ENCODE results near the gene NR4A2. TPM values are rescaled to one million over a fixed set of nuclear protein-coding genes. Genes with fewer than 3 reads are reported as not detected.
"Not testable (repeated sequence)": the region's sequence is repeated elsewhere in the genome, so short reads cannot be mapped to it uniquely, and the experiment has no call there.

Gene NR4A2
- total RNA-seq, 2 donors from 2014 or later: 1.2 to 1.6 TPM

DNA sequence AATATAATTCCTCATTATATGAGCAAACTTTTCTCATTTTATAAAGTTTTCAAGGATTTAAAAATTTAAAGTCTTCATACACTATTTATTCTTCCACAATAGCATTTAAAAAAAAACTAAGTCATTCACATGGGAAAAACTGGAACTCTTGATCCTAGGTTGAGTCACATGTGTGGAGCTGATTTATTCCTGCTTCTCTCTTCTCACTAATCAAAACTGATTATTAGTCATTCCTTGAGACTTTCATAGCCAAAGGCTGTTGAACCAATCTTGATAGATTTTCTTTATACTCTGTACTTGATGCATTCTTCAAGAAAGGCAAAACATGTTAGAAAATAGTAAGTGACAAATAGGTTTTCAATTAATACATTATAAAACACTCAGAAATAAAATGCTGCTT, 27.4 kb downstream of the NR4A2 start:
- Histone ChIP-seq H3K27me3 (ENCODE audit: control insufficient read depth, insufficient read depth, low read length, poor library complexity, severe bottlenecking) (peaks cover 14% of the 10 kb centered on the region), H3K27ac (ENCODE audit: low read depth, low read length) (no peak overlapping the region), H3K36me3 (ENCODE audit: control insufficient read depth, insufficient read depth, low read length) (no peaks in the 10 kb centered on the region), H3K9ac (ENCODE audit: extremely low read depth, low read length, poor library complexity, severe bottlenecking) (no peak overlapping the region), H3K4me1 (ENCODE audit: control insufficient read depth, insufficient read depth, low read length) (peaks cover 2% of the 10 kb centered on the region), H3K4me3 (ENCODE audit: low read length) (no peak overlapping the region), H3K9me3 (ENCODE audit: control insufficient read depth, low read length) (no peaks in the 10 kb centered on the region)
- Mint-ChIP-seq H3K36me3 (ENCODE audit: low read depth) (no peaks in the 10 kb centered on the region), H3K9me3 (peaks cover 1% of the 10 kb centered on the region), H3K4me1 (peaks cover 5% of the 10 kb centered on the region), H3K4me3 (no peak overlapping the region), H3K27me3 (ENCODE audit: insufficient read depth) (peaks cover 24% of the 10 kb centered on the region), H3K27ac (no peak overlapping the region)
- TF ChIP-seq, protein P1, sequence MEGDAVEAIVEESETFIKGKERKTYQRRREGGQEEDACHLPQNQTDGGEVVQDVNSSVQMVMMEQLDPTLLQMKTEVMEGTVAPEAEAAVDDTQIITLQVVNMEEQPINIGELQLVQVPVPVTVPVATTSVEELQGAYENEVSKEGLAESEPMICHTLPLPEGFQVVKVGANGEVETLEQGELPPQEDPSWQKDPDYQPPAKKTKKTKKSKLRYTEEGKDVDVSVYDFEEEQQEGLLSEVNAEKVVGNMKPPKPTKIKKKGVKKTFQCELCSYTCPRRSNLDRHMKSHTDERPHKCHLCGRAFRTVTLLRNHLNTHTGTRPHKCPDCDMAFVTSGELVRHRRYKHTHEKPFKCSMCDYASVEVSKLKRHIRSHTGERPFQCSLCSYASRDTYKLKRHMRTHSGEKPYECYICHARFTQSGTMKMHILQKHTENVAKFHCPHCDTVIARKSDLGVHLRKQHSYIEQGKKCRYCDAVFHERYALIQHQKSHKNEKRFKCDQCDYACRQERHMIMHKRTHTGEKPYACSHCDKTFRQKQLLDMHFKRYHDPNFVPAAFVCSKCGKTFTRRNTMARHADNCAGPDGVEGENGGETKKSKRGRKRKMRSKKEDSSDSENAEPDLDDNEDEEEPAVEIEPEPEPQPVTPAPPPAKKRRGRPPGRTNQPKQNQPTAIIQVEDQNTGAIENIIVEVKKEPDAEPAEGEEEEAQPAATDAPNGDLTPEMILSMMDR (conservative IDR thresholded peaks at IDR 0.05): no peak
- no peak for DNase-seq

DNA sequence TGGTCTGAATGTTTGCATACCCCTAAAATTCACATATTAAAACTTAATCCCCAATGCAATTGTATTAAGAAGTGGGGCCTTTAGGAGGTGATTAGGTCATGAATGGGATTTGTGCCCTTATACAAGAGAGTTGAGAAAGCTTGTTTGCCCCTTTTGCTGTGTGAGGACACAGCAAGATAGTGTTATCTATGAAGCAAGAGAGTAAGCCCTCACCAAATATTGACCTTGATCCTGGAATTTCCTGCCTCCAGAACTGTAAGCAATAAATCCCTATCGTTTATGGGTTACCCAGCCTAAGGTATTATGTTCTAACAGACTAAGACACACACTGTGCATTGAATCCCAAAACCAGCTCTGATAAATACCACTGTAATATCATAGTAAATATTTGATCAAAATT, 32.2 kb downstream of the NR4A2 start:
- Histone ChIP-seq H3K27me3 (ENCODE audit: control insufficient read depth, insufficient read depth, low read length, poor library complexity, severe bottlenecking) (peaks cover 20% of the 10 kb centered on the region), H3K4me3 (ENCODE audit: low read length) (no peak overlapping the region), H3K9ac (ENCODE audit: extremely low read depth, low read length, poor library complexity, severe bottlenecking) (no peak overlapping the region), H3K36me3 (ENCODE audit: control insufficient read depth, insufficient read depth, low read length) (no peaks in the 10 kb centered on the region), H3K4me1 (ENCODE audit: control insufficient read depth, insufficient read depth, low read length) (peaks cover 2% of the 10 kb centered on the region), H3K9me3 (ENCODE audit: control insufficient read depth, low read length) (peaks cover 16% of the 10 kb centered on the region), H3K27ac (ENCODE audit: low read depth, low read length) (no peak overlapping the region)
- Mint-ChIP-seq H3K9me3 (peaks cover 1% of the 10 kb centered on the region), H3K4me3 (no peak overlapping the region), H3K27ac (no peak overlapping the region), H3K27me3 (ENCODE audit: insufficient read depth) (peaks cover 14% of the 10 kb centered on the region), H3K36me3 (ENCODE audit: low read depth) (no peaks in the 10 kb centered on the region), H3K4me1 (peaks cover 4% of the 10 kb centered on the region)
- 45% methylated on average over 1 of the region's 1 CpG; no CpG with 5 or more reads in 1 of the 2 experiments for WGBS, 2 experiments (ENCODE audit: insufficient coverage in 1 of 2, insufficient read length in 1 of 2)
- TF ChIP-seq, protein P1 (conservative IDR thresholded peaks at IDR 0.05): no peak
- no peak for DNase-seq

DNA sequence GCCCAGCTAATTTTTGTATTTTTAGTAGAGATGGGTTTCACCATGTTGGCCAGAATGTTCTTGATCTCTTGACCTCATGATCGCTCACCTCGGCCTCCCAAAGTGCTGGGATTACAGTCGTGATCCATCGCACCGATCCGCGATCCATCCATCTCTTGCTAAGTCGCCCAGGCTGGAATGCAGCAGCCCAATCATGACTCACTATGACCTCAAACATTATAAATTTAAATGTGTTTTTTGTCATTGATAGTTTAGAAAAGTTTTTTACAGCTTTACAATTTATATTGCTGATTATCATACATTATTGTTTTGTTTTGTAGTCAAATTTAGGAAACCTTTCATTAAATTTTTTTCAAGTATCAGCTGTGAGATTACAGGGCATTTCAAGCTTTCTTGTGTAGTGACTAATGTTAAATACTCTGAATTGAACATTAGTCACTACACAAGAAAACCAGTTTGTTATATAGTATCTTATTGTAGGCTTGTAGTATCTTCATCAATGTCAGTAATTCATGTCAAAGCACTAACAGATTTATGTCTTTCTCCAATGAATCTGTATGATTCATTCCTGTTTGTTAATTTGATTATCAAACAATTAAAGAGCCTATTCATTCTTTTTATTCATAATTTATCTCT, 37.5 kb downstream of the NR4A2 start:
- TF ChIP-seq, protein P1 (conservative IDR thresholded peaks at IDR 0.05): no peak
- Mint-ChIP-seq H3K4me3 (no peak overlapping the region), H3K4me1 (peaks cover 4% of the 10 kb centered on the region), H3K27me3 (ENCODE audit: insufficient read depth) (peaks cover 12% of the 10 kb centered on the region), H3K27ac (no peak overlapping the region), H3K9me3 (peaks cover 17% of the 10 kb centered on the region), H3K36me3 (ENCODE audit: low read depth) (no peaks in the 10 kb centered on the region)
- Histone ChIP-seq H3K4me3 (ENCODE audit: low read length) (no peak overlapping the region), H3K27ac (ENCODE audit: low read depth, low read length) (no peak overlapping the region), H3K27me3 (ENCODE audit: control insufficient read depth, insufficient read depth, low read length, poor library complexity, severe bottlenecking) (peaks cover 20% of the 10 kb centered on the region), H3K36me3 (ENCODE audit: control insufficient read depth, insufficient read depth, low read length) (no peaks in the 10 kb centered on the region), H3K9me3 (ENCODE audit: control insufficient read depth, low read length) (peaks cover 31% of the 10 kb centered on the region), H3K4me1 (ENCODE audit: control insufficient read depth, insufficient read depth, low read length) (no peaks in the 10 kb centered on the region), H3K9ac (ENCODE audit: extremely low read depth, low read length, poor library complexity, severe bottlenecking) (no peak overlapping the region)
- WGBS, 2 experiments (ENCODE audit: insufficient coverage in 1 of 2, insufficient read length in 1 of 2): 80 to 90% methylated on average over 3 to 8 of the region's 8 CpGs
- no peak for DNase-seq

DNA sequence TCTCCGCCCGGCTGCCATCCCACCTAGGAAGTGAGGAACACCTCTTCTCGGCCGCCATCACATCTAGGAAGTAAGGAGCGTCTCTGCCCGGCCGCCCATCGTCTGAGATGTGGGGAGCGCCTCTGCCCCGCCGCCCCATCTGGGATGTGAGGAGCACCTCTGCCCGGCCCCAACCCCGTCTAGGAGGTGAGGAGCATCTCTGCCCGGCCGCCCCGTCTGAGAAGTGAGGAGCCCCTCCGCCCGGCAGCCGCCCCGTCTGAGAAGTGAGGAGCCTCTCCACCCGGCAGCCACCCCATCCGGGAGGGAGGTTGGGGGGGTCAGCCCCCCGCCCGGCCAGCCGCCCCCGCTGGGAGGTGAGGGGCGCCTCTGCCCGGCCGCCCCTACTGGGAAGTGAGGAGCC, 39.1 kb downstream of the NR4A2 start:
- 94% methylated on average over 16 of the region's 29 CpGs; no CpG with 5 or more reads in 1 of the 2 experiments for WGBS, 2 experiments (ENCODE audit: insufficient coverage in 1 of 2, insufficient read length in 1 of 2)
- H3K4me1 ChIP-seq (ENCODE audit: control insufficient read depth, insufficient read depth, low read length); H3K36me3 ChIP-seq (ENCODE audit: control insufficient read depth, insufficient read depth, low read length); DNase-seq; H3K27ac Mint-ChIP-seq; H3K9ac ChIP-seq (ENCODE audit: extremely low read depth, low read length, poor library complexity, severe bottlenecking); H3K4me3 Mint-ChIP-seq; H3K4me3 ChIP-seq (ENCODE audit: low read length); H3K36me3 Mint-ChIP-seq (ENCODE audit: low read depth); H3K27ac ChIP-seq (ENCODE audit: low read depth, low read length); H3K4me1 Mint-ChIP-seq: not testable (repeated sequence)
- Mint-ChIP-seq H3K9me3 (peaks cover 17% of the 10 kb centered on the region), H3K27me3 (ENCODE audit: insufficient read depth) (peaks cover 17% of the 10 kb centered on the region)
- H3K9me3 ChIP-seq (ENCODE audit: control insufficient read depth, low read length): peaks cover 20% of the 10 kb centered on the region
- peaks cover 13% of the 10 kb centered on the region for H3K27me3 ChIP-seq (ENCODE audit: control insufficient read depth, insufficient read depth, low read length, poor library complexity, severe bottlenecking)
